Pancreas (tissue), 10 donors: Measurements from ENCODE around the gene FGF11. TPM values are rescaled to one million over a fixed set of nuclear protein-coding genes. Genes with fewer than 3 reads are reported as not detected.

Experiments
- ATAC-seq, 4 donors: fragments of 200-7000 bp; cut with Tn5 transposase; one replicate each; pipeline versions ENCODE4 v1.8.0 to v1.9.1; 2020; ENCODE audit warnings: mild to moderate bottlenecking in 4 of 4, moderate library complexity in 4 of 4
- DNase-seq, 6 donors: peaks; one replicate each; pipeline ENCODE4 v3.0.0-alpha.2; 2020
- FAIRE-seq: peaks from 2 replicates; lab custom pipeline; 2012; peaks lifted over from hg19 to GRCh38; lab: Jason Lieb, UNC
- H3K27ac ChIP-seq, 4 donors: fragments of 200-600 bp; sonication (generic); 1 replicate in 3 of 4; 2 replicates in 1 of 4; pipeline versions ENCODE4 v1.5.0 to v1.8.0; 2020
- H3K27me3 ChIP-seq, 4 donors: fragments of 200-600 bp; one replicate each; pipeline ENCODE4 v1.8.0; 2021
- H3K36me3 ChIP-seq, 3 donors: fragments of 200-600 bp; sonication (generic) in 1 of 3; one replicate each; pipeline versions ENCODE4 v1.5.0 to v1.8.0; 2020 to 2021
- H3K4me1 ChIP-seq, 3 donors: fragments of 200-600 bp; one replicate each; pipeline ENCODE4 v1.8.0; 2021
- H3K4me3 ChIP-seq, 4 donors: fragments of 200-600 bp; sonication (generic) in 2 of 4; one replicate each; pipeline versions ENCODE4 v1.5.0 to v1.8.0; 2020 to 2021
- H3K9me3 ChIP-seq, 4 donors: fragments of 200-600 bp; one replicate each; pipeline ENCODE4 v1.8.0; 2021
- CTCF ChIP-seq, 4 donors: fragments of 200-600 bp; sonication (generic) in 3 of 4; IDR thresholded peaks; one replicate each; pipeline versions ENCODE4 v1.5.0 to v1.8.0; 2021; ENCODE audit warnings: antibody characterized with exemption in 4 of 4
- WGBS, 2 donors: extraction: QIAGEN DNeasy Blood & Tissue Kit; methylation state at CpG; one replicate each; pipeline ENCODE4 v1.1.7; 2013; 5-methylcytosine and 5-hydroxymethylcytosine counted together
- intact Hi-C, 3 donors: fragments of 100-400 bp; cut with DNase I; formaldehyde crosslinking; loops; one replicate each; pipeline versions ENCODE4 v1.11.1 to v1.14.2; 2022
- polyA plus RNA-seq, 2 donors: library from polyadenylated mRNA; stranded (reverse); fragments of 200-250 nt; gene quantifications; one replicate each; pipeline ENCODE4 v1.2.3, GENCODE V29; 2013
- total RNA-seq, 6 donors: library from RNA; stranded (reverse); fragmentation: NEBNext Ultra II Directional in 4 of 6; extraction: Animal tissue kit (Norgen Biotek cat#: 25700) in 4 of 6; gene quantifications; one replicate each; pipeline versions ENCODE4 v1.2.1 to v1.2.4, GENCODE V29; 2021 to 2023
- donor health status: healthy with polysubstance abuse.
- donor health status: DM: no; HTN: no; CAD: no; lungs with moderate emphysema.
- donor health status: DM: no; HTN: no; CAD: no.
- donor health status: control.
- donor health status: control.
- donor health status: Bipolar disorder and iron deficiency.
- donor health status: DM: yes; HTN: yes; CAD: no.
- donor health status: DM: no; HTN: no; CAD: no.
- donor health status: DM: no; HTN: no; CAD: no.
- donor health status: DM: yes; HTN: yes; CAD: no.

FGF11 gene
- total and polyA plus RNA-seq, 8 donors: 0.09 to 1.1 (median 0.43) TPM

DNA sequence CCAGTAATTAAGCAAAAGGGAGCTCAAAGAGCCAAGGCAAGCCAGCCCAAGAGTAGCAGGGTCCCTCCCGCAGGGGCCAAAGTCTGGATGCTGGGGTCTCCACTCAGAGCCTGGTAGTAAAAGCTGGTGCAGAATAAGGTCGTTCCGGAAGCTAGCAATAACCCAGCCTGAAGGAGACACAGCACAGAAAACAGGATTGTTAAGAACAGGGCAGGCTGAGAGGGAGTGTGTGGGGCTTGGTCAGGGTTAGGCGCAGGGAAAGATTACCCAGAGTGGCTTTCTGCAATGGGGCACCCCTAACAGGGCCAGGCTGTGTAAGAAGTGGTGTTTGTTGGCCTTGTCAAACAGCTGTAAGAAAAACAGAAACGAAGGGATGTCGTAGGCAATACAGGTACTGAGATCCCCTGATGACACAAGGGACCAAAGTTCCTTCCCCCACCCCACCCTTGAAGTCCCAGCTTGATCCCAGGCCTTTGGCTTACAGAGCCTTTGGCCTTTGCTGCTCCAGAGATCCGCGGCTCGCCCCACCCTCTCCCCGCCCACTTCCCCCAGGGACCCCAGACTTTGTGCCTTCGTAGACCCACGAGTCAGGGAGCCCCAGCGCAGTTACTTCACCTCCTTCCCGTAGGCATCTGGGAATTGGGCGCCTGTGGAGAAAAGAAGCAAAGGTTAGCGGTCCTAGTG, 36.1 kb upstream of the FGF11 start:
- WGBS, 2 donors: 8 to 10% methylated on average over 15 to 16 of the region's 16 CpGs
- H3K27ac ChIP-seq: peak overlapping the region; percentile 70 to 88 (median 85)
- peak overlapping the region; percentile 39 to 69 (median 58) for H3K4me3 ChIP-seq
- no peak for TF ChIP-seq CTCF (IDR thresholded peaks at IDR 0.05)
- ATAC-seq (peak; percentile 0 to 5 (median 2)), DNase-seq (peak in 5 of 6 donors; percentile 50 to 77 (median 66)), FAIRE-seq (no peak)
- H3K27me3 ChIP-seq: no peaks in the 10 kb centered on the region
- H3K9me3 ChIP-seq: no peaks in the 10 kb centered on the region
- intact Hi-C loops: no loop called here
- H3K36me3 ChIP-seq: no peaks in the 10 kb centered on the region
- peaks cover 2 to 10% (median 8%) of the 10 kb centered on the region in 3 donors for H3K4me1 ChIP-seq

DNA sequence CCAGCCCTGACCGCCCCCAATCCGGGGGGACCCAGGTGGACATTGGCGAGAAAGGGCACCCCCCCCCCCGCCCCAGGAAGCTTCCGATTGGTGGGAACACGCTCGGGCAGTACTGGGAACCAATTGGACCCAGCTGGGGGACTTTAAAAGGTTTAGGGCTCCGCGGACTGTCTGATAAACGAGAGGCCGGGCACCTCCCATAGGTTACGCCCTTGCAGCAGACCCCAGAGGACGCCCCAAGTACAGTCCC, 35.7 kb upstream of the FGF11 start:
- ATAC-seq: peak; percentile 38 to 56 (median 51)
- Histone ChIP-seq H3K27ac (peak overlapping the region; percentile 70 to 88 (median 85)), H3K9me3 (no peaks in the 10 kb centered on the region), H3K4me3 (peak overlapping the region; percentile 39 to 69 (median 58)), H3K27me3 (no peaks in the 10 kb centered on the region), H3K4me1 (peaks cover 2 to 10% (median 8%) of the 10 kb centered on the region in 3 donors), H3K36me3 (no peaks in the 10 kb centered on the region)
- intact Hi-C loops: no loop called here
- 0 to 1% methylated on average over 10 to 13 of the region's 13 CpGs for WGBS, 2 donors
- FAIRE-seq: no peak
- no peak for TF ChIP-seq CTCF (IDR thresholded peaks at IDR 0.05)
- DNase-seq: no peak

- intact Hi-C loops: no loop called here
- H3K27ac ChIP-seq: peak within 1 kb of the TSS; percentile 70 to 88 (median 85)
- H3K4me3 ChIP-seq: peak within 1 kb of the TSS; percentile 45 to 69 (median 58)
- H3K36me3 ChIP-seq: no peaks in the 10 kb centered on the region
- FAIRE-seq: peak; percentile 96
- no peaks in the 10 kb centered on the region for H3K27me3 ChIP-seq
- peak; percentile 94 to 99 (median 98) for DNase-seq
- TF ChIP-seq CTCF (IDR thresholded peaks at IDR 0.05): no peak
- peaks cover 2 to 10% (median 8%) of the 10 kb centered on the region in 3 donors for H3K4me1 ChIP-seq
- H3K9me3 ChIP-seq: no peaks in the 10 kb centered on the region
- WGBS, 2 donors: 0 to 1% methylated on average over 46 to 49 of the region's 49 CpGs
- peak; percentile 90 to 95 (median 92) for ATAC-seq
Measured at GRCh38 chr17:7403977-7404736, 35.2 kb upstream of the FGF11 start, which contains the start of gene TMEM256. Gene TMEM256 (minus strand): TSS chr17:7404097. CDS start chr17:7404084, 13 bp downstream.

GRCh38 chr17:7404737-7405349, 34.5 kb upstream of the FGF11 start:
- intact Hi-C loops: no loop called here
- no peaks in the 10 kb centered on the region for H3K36me3 ChIP-seq
- H3K4me3 ChIP-seq: peak overlapping the region; percentile 45 to 65 (median 54)
- H3K27ac ChIP-seq: peak overlapping the region in 2 of 4 donors; percentile 50 to 87
- no peaks in the 10 kb centered on the region for H3K27me3 ChIP-seq
- 0 to 2% methylated on average over 42 to 63 of the region's 65 CpGs for WGBS, 2 donors
- peak; percentile 32 to 60 (median 44) for ATAC-seq
- no peak for FAIRE-seq
- no peak for TF ChIP-seq CTCF (IDR thresholded peaks at IDR 0.05)
- peak; percentile 55 to 89 (median 72) for DNase-seq
- H3K4me1 ChIP-seq: peaks cover 2 to 10% (median 8%) of the 10 kb centered on the region in 3 donors
- H3K9me3 ChIP-seq: no peaks in the 10 kb centered on the region
